Thyroid gland (tissue), 4 donors: Measurements from ENCODE around the gene PDGFA. TPM values are rescaled to one million over a fixed set of nuclear protein-coding genes. Genes with fewer than 3 reads are reported as not detected.

Experiments used
- DNase-seq, 2 donors: peaks; one replicate each; pipeline ENCODE4 v3.0.0-alpha.2; 2019
- H3K27ac ChIP-seq, 3 donors: fragments of 200-600 bp; sonication (generic); 1 replicate in 2 of 3; 2 replicates in 1 of 3; pipeline ENCODE4 v1.5.1; 2016 to 2019; ENCODE audit warnings: mild to moderate bottlenecking in 1 of 3, moderate library complexity in 1 of 3
- H3K27me3 ChIP-seq: fragments of 200-600 bp; sonication (generic); one replicate; pipeline ENCODE4 v1.5.1; 2019
- H3K36me3 ChIP-seq, 2 donors: fragments of 200-600 bp; sonication (generic); one replicate each; pipeline ENCODE4 v1.5.1; 2016 to 2019
- H3K4me1 ChIP-seq, 2 donors: fragments of 200-600 bp; sonication (generic); one replicate each; pipeline ENCODE4 v1.5.1; 2017 to 2019
- H3K4me3 ChIP-seq, 3 donors: fragments of 200-600 bp; sonication (generic); replicated peaks in 1 of 3; 1 replicate in 2 of 3; 2 replicates in 1 of 3; pipeline ENCODE4 v1.5.1; 2016; ENCODE audit warnings: mild to moderate bottlenecking in 1 of 3
- H3K9me3 ChIP-seq: fragments of 200-600 bp; sonication (generic); one replicate; pipeline ENCODE4 v1.5.1; 2017
- POLR2A ChIP-seq, 2 donors: fragments of 450-650 bp; IDR thresholded peaks; one replicate each; pipeline ENCODE4 v1.6.1; 2017; ENCODE audit warnings: antibody characterized with exemption in 2 of 2, mild to moderate bottlenecking in 2 of 2, moderate library complexity in 1 of 2
- WGBS, 2 donors: methylation state at CpG; one replicate each; pipeline ENCODE4 v1.1.5; 2017; 5-methylcytosine and 5-hydroxymethylcytosine counted together
- intact Hi-C: fragments of 100-400 bp; cut with DNase I; formaldehyde crosslinking; loops from one replicate; pipeline ENCODE4 v1.15.1; 2023
- total RNA-seq, 4 donors: library from RNA; depleted of rRNA; stranded (reverse); fragments of >200 nt; gene quantifications; one replicate each; pipeline ENCODE4 v1.2.3, GENCODE V29; 2016
- TF ChIP-seq, protein P1 (sequence below), 6 experiments: fragments of 200-600 bp in 3 of 6; fragments of 450-650 bp in 3 of 6; sonication (generic) in 3 of 6; IDR thresholded peaks; one replicate each; pipeline ENCODE4 v1.5.1; 2016 to 2019; ENCODE audit warnings: antibody characterized with exemption in 6 of 6, mild to moderate bottlenecking in 2 of 6, inconsistent platforms in 1 of 6, moderate library complexity in 1 of 6

PDGFA gene
- total RNA-seq, 4 donors from 2014 or later, result 6.6 to 20.0 (median 10.8) TPM

DNA sequence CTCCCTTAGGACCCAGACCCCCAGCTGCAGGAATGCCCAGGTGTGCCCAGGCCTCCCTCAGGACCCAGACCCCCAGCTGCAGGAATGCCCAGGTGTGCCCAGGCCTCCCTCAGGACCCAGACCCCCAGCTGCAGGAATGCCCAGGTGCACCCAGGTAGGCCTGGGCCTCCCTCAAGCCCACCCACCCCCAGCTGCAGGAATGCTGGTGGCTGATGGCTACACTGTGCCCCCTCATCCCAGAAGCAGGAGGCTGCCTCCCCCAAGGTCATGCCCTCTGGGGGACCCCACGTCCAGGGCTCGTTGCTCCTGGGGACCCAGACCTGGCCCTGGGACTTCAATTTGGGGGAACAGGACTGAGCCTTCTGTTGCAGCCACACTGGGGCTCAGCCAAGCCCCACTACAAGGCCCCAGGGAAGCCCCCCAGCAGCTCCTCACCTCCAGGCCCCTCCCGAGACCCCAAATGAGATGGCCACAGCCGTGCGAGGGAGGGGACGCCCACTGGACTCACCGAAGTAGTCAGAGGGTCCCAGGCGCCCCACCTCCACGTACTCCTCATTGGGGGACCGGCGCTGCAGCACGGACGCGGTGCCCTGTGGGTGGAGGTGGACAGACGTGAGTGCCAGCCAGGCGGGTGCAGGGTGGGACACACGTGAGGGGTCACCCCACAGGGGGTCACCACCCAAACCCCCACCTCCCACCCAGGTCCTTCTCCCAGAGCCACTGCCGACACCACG, 31.4 kb upstream of the PDGFA start:
- intact Hi-C loops, result no loop called here
- Histone ChIP-seq H3K4me3 (no peak overlapping the region), H3K36me3 (no peaks in the 10 kb centered on the region), H3K27ac (no peak overlapping the region), H3K27me3 (no peaks in the 10 kb centered on the region), H3K9me3 (no peaks in the 10 kb centered on the region), H3K4me1 (no peaks in the 10 kb centered on the region)
- WGBS, 2 donors, result 91 to 94% methylated on average over 7 to 8 of the region's 19 CpGs
- no peak for TF ChIP-seq POLR2A (IDR thresholded peaks at IDR 0.05)
- TF ChIP-seq, protein P1, sequence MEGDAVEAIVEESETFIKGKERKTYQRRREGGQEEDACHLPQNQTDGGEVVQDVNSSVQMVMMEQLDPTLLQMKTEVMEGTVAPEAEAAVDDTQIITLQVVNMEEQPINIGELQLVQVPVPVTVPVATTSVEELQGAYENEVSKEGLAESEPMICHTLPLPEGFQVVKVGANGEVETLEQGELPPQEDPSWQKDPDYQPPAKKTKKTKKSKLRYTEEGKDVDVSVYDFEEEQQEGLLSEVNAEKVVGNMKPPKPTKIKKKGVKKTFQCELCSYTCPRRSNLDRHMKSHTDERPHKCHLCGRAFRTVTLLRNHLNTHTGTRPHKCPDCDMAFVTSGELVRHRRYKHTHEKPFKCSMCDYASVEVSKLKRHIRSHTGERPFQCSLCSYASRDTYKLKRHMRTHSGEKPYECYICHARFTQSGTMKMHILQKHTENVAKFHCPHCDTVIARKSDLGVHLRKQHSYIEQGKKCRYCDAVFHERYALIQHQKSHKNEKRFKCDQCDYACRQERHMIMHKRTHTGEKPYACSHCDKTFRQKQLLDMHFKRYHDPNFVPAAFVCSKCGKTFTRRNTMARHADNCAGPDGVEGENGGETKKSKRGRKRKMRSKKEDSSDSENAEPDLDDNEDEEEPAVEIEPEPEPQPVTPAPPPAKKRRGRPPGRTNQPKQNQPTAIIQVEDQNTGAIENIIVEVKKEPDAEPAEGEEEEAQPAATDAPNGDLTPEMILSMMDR (IDR thresholded peaks at IDR 0.05), result no peak
- no peak for DNase-seq

DNA sequence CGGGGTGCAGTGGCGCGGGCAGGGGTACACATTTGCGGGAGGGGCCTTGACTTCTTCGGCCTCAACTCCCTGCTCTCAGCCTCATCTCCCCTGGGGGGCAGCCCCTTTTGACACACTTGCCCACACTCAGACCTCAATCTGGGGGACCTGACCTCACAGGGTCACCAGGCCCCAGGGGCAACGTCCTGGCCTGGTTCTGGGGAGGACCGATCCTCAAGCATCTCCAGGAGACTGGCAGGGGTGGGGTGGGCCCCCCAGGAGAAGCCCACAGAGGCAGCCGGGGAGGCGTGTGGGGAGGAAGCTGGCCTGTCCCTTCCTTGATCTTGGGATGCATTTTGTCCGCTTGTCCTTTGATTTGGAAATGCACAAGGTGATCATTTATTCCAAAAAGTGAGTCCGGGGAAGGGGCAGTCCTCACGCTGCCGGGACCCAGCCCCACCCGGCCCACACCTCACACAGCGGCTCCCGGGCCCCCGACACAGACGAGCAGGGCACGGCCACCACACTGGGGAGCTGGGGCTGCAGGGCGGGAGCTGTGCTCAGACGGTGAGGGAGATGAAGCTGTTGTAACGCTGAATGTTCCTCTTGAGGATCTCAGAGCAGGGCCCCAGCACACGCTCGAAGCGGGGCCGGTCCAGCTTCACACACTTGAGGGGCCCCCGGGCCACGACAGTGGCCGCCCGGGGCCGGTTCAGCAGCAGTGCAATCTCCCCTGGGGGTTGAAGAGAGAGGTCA, 30.4 kb upstream of the PDGFA start:
- intact Hi-C loops, result no loop called here
- WGBS, 2 donors, result 95 to 100% methylated on average over 2 to 21 of the region's 31 CpGs
- H3K27ac ChIP-seq, result no peak overlapping the region

DNA sequence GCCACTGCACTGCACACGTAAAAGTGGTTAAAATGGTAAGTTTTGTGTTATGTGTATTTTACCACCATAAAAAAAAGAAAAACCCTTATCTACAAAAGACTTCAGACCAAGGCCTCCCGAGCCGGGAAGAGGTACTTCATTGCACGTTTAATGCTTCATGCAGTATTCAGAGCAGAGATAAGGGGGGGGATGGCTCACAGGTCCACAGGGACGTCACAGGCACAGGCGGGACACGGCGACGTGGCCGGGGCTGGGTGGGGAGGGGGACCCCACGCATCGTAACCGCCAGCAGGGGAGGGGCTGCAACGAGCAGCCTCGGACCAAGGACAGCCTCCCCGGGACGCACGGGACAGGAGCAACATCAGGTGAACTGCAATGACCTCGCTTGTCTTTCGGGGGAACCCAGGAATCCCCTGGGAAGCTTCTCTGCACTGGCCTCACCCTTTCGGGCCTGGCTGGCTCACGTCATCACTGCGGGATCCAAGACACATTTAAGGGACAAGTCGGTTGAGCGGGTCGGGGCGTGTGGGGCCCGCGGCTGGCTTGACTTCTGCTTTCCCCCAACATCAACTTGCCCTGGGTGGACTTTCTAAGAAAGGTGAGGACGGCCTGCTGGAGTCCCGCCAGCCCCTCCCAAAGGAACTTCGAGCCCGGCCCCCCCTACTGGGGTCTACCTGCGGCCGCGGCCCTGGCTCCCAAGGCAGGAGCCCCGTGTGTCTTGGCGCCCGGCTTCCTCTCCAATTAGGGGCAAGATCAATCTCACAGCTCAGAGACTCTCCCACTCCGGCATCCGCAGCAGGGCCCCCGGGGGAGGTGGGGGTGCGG, 29.6 kb upstream of the PDGFA start:
- Histone ChIP-seq H3K27me3 (no peaks in the 10 kb centered on the region), H3K4me3 (no peak overlapping the region), H3K4me1 (no peaks in the 10 kb centered on the region), H3K36me3 (no peaks in the 10 kb centered on the region), H3K27ac (no peak overlapping the region), H3K9me3 (no peaks in the 10 kb centered on the region)
- no peak for TF ChIP-seq POLR2A (IDR thresholded peaks at IDR 0.05)
- TF ChIP-seq, protein P1 (IDR thresholded peaks at IDR 0.05), result no peak
- intact Hi-C loops, result no loop called here
- WGBS, 2 donors, result 90 to 91% methylated on average over 24 to 34 of the region's 43 CpGs
- DNase-seq, result no peak

More for the DNA sequence above, 30.4 kb upstream of the PDGFA start:
- no peak overlapping the region for H3K4me3 ChIP-seq
- H3K36me3 ChIP-seq, result no peaks in the 10 kb centered on the region
- TF ChIP-seq, protein P1 (IDR thresholded peaks at IDR 0.05), result no peak
- no peak for TF ChIP-seq POLR2A (IDR thresholded peaks at IDR 0.05)
- H3K27me3 ChIP-seq, result no peaks in the 10 kb centered on the region
- DNase-seq, result no peak
- no peaks in the 10 kb centered on the region for H3K4me1 ChIP-seq
- H3K9me3 ChIP-seq, result no peaks in the 10 kb centered on the region

DNA sequence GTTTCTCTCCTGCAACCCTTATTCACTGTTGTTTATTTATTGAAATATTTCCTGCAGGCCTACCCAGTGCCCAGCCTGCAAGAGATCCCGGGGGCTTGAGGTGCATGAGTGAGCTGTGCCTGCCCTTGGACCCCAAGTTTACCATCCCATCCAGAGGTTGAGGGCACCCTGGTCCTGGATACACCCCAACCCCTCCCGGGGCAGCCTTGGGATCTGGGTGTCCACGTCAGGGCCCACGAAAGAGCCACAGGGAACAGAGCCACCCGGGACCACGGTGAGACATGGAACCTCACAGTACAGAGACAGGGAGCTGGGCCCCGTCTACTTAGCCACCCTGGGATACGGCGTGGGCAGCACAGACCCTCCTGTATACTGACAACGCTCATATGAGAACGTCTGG, 28.8 kb upstream of the PDGFA start:
- H3K36me3 ChIP-seq, result no peaks in the 10 kb centered on the region
- intact Hi-C loops, result no loop called here
- H3K4me1 ChIP-seq, result no peaks in the 10 kb centered on the region
- WGBS, 2 donors, result 94 to 95% methylated on average over 11 of the region's 11 CpGs
- no peak for DNase-seq
- no peak overlapping the region for H3K27ac ChIP-seq
- no peak for TF ChIP-seq POLR2A (IDR thresholded peaks at IDR 0.05)
- TF ChIP-seq, protein P1 (IDR thresholded peaks at IDR 0.05), result no peak
- H3K4me3 ChIP-seq, result no peak overlapping the region
- H3K9me3 ChIP-seq, result no peaks in the 10 kb centered on the region
- no peaks in the 10 kb centered on the region for H3K27me3 ChIP-seq
